ENCODE data around the gene ATP8B1.

DNA sequence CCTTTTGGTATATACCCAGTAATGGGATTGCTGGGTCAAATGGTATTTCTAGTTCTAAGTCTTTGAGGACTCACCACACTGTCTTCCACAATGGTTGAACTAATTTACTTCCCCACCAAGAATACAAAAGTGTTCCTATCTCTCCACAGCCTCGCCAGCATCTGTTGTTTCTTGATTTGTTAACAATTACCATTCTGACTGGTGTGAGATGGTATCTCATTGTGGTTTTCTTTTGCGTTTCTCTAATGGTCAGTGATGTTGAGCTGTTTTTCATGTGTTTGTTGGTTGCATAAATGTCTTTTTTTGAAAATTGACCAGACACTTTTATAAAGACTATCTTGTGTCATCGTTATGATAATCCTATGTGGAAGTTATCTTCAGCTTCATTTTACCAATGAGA lies 16.0 kb upstream of the ATP8B1 start:
- no peak for TF ChIP-seq POLR2A (IDR thresholded peaks at IDR 0.05)
- TF ChIP-seq, protein P1, sequence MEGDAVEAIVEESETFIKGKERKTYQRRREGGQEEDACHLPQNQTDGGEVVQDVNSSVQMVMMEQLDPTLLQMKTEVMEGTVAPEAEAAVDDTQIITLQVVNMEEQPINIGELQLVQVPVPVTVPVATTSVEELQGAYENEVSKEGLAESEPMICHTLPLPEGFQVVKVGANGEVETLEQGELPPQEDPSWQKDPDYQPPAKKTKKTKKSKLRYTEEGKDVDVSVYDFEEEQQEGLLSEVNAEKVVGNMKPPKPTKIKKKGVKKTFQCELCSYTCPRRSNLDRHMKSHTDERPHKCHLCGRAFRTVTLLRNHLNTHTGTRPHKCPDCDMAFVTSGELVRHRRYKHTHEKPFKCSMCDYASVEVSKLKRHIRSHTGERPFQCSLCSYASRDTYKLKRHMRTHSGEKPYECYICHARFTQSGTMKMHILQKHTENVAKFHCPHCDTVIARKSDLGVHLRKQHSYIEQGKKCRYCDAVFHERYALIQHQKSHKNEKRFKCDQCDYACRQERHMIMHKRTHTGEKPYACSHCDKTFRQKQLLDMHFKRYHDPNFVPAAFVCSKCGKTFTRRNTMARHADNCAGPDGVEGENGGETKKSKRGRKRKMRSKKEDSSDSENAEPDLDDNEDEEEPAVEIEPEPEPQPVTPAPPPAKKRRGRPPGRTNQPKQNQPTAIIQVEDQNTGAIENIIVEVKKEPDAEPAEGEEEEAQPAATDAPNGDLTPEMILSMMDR (IDR thresholded peaks at IDR 0.05), result no peak

Measured in testis (tissue), 2 donors.